GF-D8 (cell line): ENCODE data around the gene CD4.
"Not testable (repeated sequence)": the region's sequence is repeated elsewhere in the genome, so short reads cannot be mapped to it uniquely, and the experiment has no call there.

Experiments used
- DNase-seq: peaks from one replicate; lab custom pipeline; 2025; lab: John Stamatoyannopoulos, UW

CD4 gene

GRCh38 chr12:6788972-6789924, at the start of gene CD4:
Gene CD4, plus strand, starts transcription at chr12:6789528. Its CDS starts 10,611 bp downstream, at chr12:6800139.
- DNase-seq = peak; percentile 40

GRCh38 chr12:6742080-6742479, 47.2 kb upstream of the CD4 start:
- not testable (repeated sequence) for DNase-seq

GRCh38 chr12:6742834-6743233, 46.5 kb upstream of the CD4 start:
- DNase-seq = no peak

- DNase-seq = not testable (repeated sequence)
Measured at GRCh38 chr12:6743300-6743699, 46.0 kb upstream of the CD4 start.

GRCh38 chr12:6745741-6746525, 43.4 kb upstream of the CD4 start:
- peak; percentile 81 for DNase-seq

GRCh38 chr12:6747216-6747615, 42.1 kb upstream of the CD4 start:
- DNase-seq = no peak

- no peak for DNase-seq
Measured at GRCh38 chr12:6748761-6749160, 40.6 kb upstream of the CD4 start.

- no peak for DNase-seq
Measured at GRCh38 chr12:6750506-6750905, 38.8 kb upstream of the CD4 start.

GRCh38 chr12:6751767-6752166, 37.6 kb upstream of the CD4 start:
- DNase-seq = no peak

- DNase-seq = no peak
Measured at GRCh38 chr12:6752167-6752920, 37.0 kb upstream of the CD4 start.

- DNase-seq = peak; percentile 84
Measured at GRCh38 chr12:6752921-6753771, 36.2 kb upstream of the CD4 start, which contains the start of gene MLF2. Gene MLF2, minus strand, starts transcription at chr12:6753141. Its CDS starts 807 bp downstream, at chr12:6752334.

GRCh38 chr12:6753772-6754356, 35.5 kb upstream of the CD4 start:
- no peak for DNase-seq

- no peak for DNase-seq
Measured at GRCh38 chr12:6754411-6754810, 34.9 kb upstream of the CD4 start.

- DNase-seq = no peak
Measured at GRCh38 chr12:6757028-6757690, 32.2 kb upstream of the CD4 start.

GRCh38 chr12:6758506-6759095, 30.7 kb upstream of the CD4 start:
- no peak for DNase-seq

GRCh38 chr12:6759741-6760140, 29.6 kb upstream of the CD4 start:
- no peak for DNase-seq

GRCh38 chr12:6763380-6763779, 25.9 kb upstream of the CD4 start:
- no peak for DNase-seq

GRCh38 chr12:6764011-6764828, 25.1 kb upstream of the CD4 start:
- no peak for DNase-seq
